Omental fat pad (tissue), 4 donors: Measurements from ENCODE around the gene FETUB. TPM values are rescaled to one million over a fixed set of nuclear protein-coding genes. Genes with fewer than 3 reads are reported as not detected.

Experiments
- ATAC-seq: fragments of 150-250 bp; one replicate; pipeline ENCODE4 v1.9.1; 2016; ENCODE audit warnings: mild to moderate bottlenecking, moderate library complexity; ENCODE audit not compliant: low FRiP score
- DNase-seq: peaks from one replicate; pipeline ENCODE4 v3.0.0-alpha.2; 2019; ENCODE audit warnings: low spot score
- CTCF ChIP-seq, 3 donors: fragments of 450-650 bp; IDR thresholded peaks; one replicate each; pipeline ENCODE4 v1.5.1; 2016 to 2017; ENCODE audit warnings: antibody characterized with exemption in 3 of 3, mild to moderate bottlenecking in 3 of 3, moderate library complexity in 2 of 3
- total RNA-seq, 4 donors: library from RNA; depleted of rRNA; stranded (reverse); fragments of >200 nt; gene quantifications; one replicate each; pipeline ENCODE4 v1.1.0, GENCODE V29; 2016

The FETUB gene
- total RNA-seq, 4 donors from 2014 or later = not detected

DNA sequence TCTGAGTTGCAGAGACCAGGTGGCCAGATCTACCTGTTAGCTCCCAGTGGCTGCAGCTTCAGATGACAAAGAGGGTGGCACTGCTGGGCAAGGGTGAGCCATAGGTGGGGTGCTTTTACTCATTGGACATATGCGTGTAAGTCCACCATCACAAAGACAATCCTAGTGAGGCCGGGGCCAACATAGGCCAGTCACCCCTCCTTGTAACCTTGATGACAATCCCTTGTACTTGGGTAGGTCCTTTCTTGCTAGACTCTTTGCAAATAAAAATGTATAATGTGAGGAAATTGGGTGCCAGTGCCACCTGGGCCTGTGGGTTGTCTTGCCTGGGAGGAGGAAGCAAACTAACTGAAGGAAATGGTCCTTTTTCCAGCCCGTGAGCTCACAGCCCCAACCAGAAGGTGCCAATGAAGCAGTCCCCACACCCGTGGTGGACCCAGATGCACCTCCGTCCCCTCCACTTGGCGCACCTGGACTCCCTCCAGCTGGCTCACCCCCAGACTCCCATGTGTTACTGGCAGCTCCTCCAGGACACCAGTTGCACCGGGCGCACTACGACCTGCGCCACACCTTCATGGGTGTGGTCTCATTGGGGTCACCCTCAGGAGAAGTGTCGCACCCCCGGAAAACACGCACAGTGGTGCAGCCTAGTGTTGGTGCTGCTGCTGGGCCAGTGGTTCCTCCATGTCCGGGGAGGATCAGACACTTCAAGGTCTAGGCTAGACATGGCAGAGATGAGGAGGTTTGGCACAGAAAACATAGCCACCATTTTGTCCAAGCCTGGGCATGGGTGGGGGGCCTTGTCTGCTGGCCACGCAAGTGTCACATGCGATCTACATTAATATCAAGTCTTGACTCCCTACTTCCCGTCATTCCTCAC, 19.7 kb upstream of the FETUB start:
- ATAC-seq = no peak
- no peak for TF ChIP-seq CTCF (IDR thresholded peaks at IDR 0.05)
- DNase-seq = no peak

DNA sequence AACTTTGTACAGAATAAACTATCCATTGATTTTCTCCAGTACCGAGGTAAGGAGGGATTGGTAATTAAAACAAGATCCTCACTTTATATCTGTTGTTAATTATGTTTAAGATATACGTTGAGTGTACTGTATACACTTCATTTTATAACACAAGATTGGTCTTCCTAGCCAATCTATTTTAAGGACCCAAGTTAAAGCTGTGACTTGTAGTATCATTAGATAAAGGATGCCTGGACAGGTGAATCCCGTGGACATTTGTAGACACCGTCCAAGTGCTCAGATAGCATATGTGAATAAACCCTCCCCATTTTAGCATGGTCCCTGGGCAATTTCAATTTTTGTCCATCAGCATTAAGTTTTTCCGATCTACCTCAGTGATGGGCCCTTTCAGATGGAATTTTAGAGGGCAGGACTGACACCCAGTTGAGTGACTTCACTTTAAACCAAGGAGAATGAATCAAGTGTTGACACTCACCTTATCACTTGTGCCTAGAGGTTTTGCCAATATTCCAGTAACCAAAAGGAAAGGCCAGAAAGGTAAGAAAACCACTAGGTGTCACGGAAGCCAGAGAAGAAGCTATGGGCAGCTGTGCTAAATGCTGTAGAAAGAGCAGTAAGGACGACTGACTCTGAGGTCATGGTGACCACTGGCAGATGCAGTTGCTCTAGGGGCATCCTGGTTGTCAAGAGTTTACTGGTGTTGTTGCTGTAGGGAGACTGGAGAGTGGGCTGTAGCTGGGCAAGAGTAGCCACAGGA, 18.1 kb upstream of the FETUB start:
- TF ChIP-seq CTCF (IDR thresholded peaks at IDR 0.05) = no peak
- no peak for DNase-seq
- ATAC-seq = no peak

DNA sequence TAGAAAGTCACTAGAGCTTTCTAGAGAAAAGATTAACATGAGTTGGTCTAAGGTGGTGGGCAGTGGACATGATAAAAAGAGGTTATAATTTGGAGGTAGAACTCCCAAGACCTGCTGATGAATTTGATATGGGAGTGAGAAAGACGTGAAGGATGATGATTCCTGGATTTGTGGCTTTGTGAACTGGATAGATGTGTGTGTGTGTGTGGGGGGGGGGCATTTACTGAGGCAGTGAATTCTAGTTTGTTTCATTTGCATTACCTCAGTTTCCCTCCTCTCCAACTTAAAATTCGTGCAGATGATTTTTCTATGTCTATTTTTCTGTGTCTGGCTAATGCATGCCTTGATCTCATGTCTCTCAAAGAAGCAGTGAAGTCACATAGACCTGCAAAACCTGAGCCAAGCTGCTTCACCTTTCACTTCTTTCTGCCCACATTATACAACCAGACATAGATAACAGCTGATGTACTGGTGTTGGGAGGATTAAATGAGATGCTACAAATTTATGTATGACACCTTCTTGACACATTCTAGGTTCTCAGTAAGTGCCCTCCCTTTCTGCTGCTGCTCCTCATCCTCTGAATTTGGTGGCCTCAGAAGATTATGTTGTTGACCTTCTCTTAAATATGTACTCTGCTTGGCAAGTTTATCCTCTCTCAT, 17.4 kb upstream of the FETUB start:
- no peak for TF ChIP-seq CTCF (IDR thresholded peaks at IDR 0.05)
- no peak for ATAC-seq

GRCh38 chr3:186624598-186624997, 15.6 kb upstream of the FETUB start:
- no peak for DNase-seq
- no peak for TF ChIP-seq CTCF (IDR thresholded peaks at IDR 0.05)
- no peak for ATAC-seq

More for the DNA sequence above, 17.4 kb upstream of the FETUB start:
- no peak for DNase-seq

GRCh38 chr3:186625600-186626042, 14.6 kb upstream of the FETUB start:
- TF ChIP-seq CTCF (IDR thresholded peaks at IDR 0.05) = no peak
- ATAC-seq (no peak), DNase-seq (no peak)

GRCh38 chr3:186626254-186626847, 13.8 kb upstream of the FETUB start:
- DNase-seq = no peak
- ATAC-seq = no peak
- TF ChIP-seq CTCF (IDR thresholded peaks at IDR 0.05) = no peak
